Measurements from ENCODE around the gene PGLYRP4. TPM values are rescaled to one million over a fixed set of nuclear protein-coding genes. Genes with fewer than 3 reads are reported as not detected.

Gene PGLYRP4
- total RNA-seq, 6 experiments from 2014 or later, result not detected

DNA sequence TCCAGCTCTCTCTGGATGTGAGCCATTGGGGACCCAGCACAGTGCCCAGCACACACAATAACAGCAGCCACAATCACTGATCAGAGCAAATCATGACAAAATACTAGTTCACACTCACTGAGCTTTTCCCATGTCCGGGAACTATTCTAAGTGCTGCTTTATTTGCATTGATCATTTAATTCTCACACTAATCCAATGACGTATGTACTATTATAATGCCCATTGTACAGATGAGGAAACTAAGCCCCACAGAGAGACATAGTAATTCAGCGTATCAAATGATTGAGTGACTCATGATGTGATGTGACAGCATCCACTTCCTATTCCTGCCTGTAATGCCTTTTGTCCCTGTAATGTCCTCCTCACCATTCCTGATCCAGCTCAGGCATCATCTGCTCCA lies 44.2 kb upstream of the PGLYRP4 start:
- no peaks in the 10 kb centered on the region for H3K4me1 ChIP-seq
- no peak for DNase-seq
- intact Hi-C loops (cut with DNase I), result no loop called here
- WGBS (ENCODE audit: insufficient coverage, low coverage, low lambda C conversion rate, missing lambda C conversion rate), result 69% methylated on average over 3 of the region's 3 CpGs
- no peak for ATAC-seq
- no peaks in the 10 kb centered on the region for H3K27me3 ChIP-seq
- no peaks in the 10 kb centered on the region for H3K36me3 ChIP-seq
- no peaks in the 10 kb centered on the region for H3K9me3 ChIP-seq
- TF ChIP-seq, protein P1, sequence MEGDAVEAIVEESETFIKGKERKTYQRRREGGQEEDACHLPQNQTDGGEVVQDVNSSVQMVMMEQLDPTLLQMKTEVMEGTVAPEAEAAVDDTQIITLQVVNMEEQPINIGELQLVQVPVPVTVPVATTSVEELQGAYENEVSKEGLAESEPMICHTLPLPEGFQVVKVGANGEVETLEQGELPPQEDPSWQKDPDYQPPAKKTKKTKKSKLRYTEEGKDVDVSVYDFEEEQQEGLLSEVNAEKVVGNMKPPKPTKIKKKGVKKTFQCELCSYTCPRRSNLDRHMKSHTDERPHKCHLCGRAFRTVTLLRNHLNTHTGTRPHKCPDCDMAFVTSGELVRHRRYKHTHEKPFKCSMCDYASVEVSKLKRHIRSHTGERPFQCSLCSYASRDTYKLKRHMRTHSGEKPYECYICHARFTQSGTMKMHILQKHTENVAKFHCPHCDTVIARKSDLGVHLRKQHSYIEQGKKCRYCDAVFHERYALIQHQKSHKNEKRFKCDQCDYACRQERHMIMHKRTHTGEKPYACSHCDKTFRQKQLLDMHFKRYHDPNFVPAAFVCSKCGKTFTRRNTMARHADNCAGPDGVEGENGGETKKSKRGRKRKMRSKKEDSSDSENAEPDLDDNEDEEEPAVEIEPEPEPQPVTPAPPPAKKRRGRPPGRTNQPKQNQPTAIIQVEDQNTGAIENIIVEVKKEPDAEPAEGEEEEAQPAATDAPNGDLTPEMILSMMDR (IDR thresholded peaks at IDR 0.05), result no peak
- no peak for TF ChIP-seq POLR2A (IDR thresholded peaks at IDR 0.05)
- H3K4me3 ChIP-seq, result no peak overlapping the region
- H3K27ac ChIP-seq, result no peak overlapping the region

DNA sequence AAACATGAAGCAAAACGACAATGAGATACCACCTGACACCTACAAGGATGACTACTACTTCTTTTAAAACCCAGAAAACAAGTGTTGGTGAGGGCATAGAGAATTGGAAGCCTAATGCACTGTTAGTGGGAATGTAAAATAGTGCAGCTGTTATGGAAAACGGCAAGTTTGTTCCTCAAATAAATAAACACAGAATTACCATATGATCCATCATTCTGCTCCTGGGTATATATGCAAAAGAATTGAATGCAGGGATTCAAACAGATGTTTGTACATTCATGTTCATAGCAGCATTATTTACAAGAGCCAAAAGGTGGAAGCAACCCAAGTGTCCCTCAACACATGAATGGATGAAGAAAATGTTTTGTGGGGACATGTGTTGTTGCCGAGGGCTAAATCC lies 43.6 kb upstream of the PGLYRP4 start:
- H3K36me3 ChIP-seq, result no peaks in the 10 kb centered on the region
- intact Hi-C loops (cut with DNase I), result no loop called here
- no peak for TF ChIP-seq POLR2A (IDR thresholded peaks at IDR 0.05)
- TF ChIP-seq, protein P1 (IDR thresholded peaks at IDR 0.05), result no peak
- WGBS (ENCODE audit: insufficient coverage, low coverage, low lambda C conversion rate, missing lambda C conversion rate), result 21% methylated on average over 3 of the region's 3 CpGs
- H3K27ac ChIP-seq, result no peak overlapping the region
- no peaks in the 10 kb centered on the region for H3K9me3 ChIP-seq
- no peaks in the 10 kb centered on the region for H3K4me1 ChIP-seq
- DNase-seq, result no peak
- no peak overlapping the region for H3K4me3 ChIP-seq
- no peaks in the 10 kb centered on the region for H3K27me3 ChIP-seq
- ATAC-seq, result no peak

DNA sequence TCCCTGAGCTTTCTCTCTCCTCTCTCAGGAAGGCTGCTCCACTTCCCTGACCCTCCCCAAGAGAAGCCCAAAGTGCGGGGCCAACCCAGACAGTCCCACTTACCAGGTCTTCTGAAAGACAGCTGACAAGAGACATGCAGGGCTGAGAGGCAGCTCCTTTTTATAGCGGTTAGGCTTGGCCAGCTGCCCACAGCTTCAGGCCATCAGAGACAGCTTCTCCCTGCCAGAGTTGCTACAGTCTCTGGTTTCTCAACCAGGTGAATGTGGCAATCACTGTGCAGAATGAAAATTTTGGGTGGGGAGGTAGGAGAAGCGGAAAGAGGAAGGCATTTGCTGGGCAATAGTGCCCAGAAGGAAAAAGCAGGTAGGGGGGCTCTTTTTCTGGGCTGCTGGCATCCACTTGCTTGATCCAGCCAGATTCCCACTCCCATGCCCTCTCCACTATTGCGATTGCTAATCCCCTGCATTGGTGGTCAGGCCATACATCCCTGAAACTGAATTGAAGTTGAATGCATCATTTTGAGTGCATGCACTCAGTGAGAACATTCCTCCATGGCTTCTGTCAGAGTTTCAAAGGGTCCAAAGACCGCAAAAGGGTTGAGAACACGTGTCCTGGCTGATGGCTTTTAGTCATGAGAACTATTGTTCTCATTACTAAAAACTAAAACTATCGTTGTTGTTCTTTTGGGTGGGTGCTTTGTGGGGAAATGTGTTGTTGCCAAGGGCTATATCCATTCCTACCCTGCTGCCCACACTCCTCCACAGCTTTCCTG lies 42.5 kb upstream of the PGLYRP4 start, which contains the start of gene S100A8:
Gene S100A8 (minus strand): TSS at position 136 of the 773 bp plus-strand sequence. CDS start 538 bp downstream, outside the sequence.
- no peak for TF ChIP-seq POLR2A (IDR thresholded peaks at IDR 0.05)
- TF ChIP-seq, protein P1 (IDR thresholded peaks at IDR 0.05), result no peak
- H3K27ac ChIP-seq, result no peak within 1 kb of the TSS
- DNase-seq, result peak; percentile 70 to 81 (median 81)

DNA sequence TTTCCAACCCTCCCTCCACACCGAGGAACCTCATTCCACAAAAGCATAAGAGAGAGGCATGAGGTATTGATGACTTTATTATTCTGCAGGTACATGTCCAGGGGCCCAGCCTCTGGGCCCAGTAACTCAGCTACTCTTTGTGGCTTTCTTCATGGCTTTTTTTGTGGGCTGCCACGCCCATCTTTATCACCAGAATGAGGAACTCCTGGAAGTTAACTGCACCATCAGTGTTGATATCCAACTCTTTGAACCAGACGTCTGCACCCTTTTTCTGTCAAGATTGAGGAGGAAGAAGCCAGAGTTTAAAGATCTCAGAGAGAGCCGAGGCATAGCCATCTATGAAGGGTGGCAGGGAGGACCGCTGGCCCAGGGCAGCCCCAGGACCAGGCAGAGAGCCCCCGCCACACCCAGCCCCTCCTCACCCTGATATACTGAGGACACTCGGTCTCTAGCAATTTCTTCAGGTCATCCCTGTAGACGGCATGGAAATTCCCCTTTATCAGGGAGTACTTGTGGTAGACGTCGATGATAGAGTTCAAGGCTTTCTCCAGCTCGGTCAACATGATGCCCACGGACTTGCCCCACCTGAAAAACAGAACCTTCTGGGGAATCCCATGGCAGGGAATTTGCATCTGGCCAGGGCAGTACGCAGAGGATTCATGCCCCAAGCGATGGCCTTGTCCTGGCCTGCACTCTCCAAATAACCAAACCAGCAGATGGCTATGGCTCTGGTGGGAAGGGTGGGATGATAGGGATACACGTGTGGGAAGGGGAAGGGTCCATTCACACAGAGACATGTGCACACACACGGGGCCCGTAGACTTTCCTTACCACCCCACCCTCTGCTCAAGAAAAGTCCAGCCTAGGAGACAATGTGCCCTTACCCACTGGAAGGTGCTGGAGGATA lies 41.6 kb upstream of the PGLYRP4 start:
- H3K36me3 ChIP-seq, result no peaks in the 10 kb centered on the region
- TF ChIP-seq, protein P1 (IDR thresholded peaks at IDR 0.05), result no peak
- TF ChIP-seq POLR2A (IDR thresholded peaks at IDR 0.05), result no peak
- 43% methylated on average over 8 of the region's 17 CpGs for WGBS (ENCODE audit: insufficient coverage, low coverage, low lambda C conversion rate, missing lambda C conversion rate)
- no peaks in the 10 kb centered on the region for H3K4me1 ChIP-seq
- H3K27me3 ChIP-seq, result no peaks in the 10 kb centered on the region
- DNase-seq (no peak), ATAC-seq (no peak)
- H3K9me3 ChIP-seq, result no peaks in the 10 kb centered on the region
- H3K27ac ChIP-seq, result no peak overlapping the region
- intact Hi-C loops (cut with DNase I), result no loop called here
- no peak overlapping the region for H3K4me3 ChIP-seq

More for the DNA sequence above, 42.5 kb upstream of the PGLYRP4 start, which contains the start of gene S100A8:
- intact Hi-C loops (cut with DNase I), result no loop called here
- Histone ChIP-seq H3K4me3 (no peak within 1 kb of the TSS), H3K36me3 (no peaks in the 10 kb centered on the region), H3K4me1 (no peaks in the 10 kb centered on the region), H3K27me3 (no peaks in the 10 kb centered on the region), H3K9me3 (no peaks in the 10 kb centered on the region)
- 32% methylated on average over 6 of the region's 7 CpGs for whole genome bisulfite sequencing (ENCODE audit: insufficient coverage, low coverage, low lambda C conversion rate, missing lambda C conversion rate)
- ATAC-seq, result peak; percentile 37 to 76 (median 57)

Data from right lobe of liver (tissue), 6 donors.